ENCODE data around the gene NUMA1.

NUMA1 gene

GRCh38 chr11:72066855-72067254 is 13.5 kb downstream of the NUMA1 start:
- no peak for DNase-seq (ENCODE audit: low read depth)
- TF ChIP-seq, protein P1, sequence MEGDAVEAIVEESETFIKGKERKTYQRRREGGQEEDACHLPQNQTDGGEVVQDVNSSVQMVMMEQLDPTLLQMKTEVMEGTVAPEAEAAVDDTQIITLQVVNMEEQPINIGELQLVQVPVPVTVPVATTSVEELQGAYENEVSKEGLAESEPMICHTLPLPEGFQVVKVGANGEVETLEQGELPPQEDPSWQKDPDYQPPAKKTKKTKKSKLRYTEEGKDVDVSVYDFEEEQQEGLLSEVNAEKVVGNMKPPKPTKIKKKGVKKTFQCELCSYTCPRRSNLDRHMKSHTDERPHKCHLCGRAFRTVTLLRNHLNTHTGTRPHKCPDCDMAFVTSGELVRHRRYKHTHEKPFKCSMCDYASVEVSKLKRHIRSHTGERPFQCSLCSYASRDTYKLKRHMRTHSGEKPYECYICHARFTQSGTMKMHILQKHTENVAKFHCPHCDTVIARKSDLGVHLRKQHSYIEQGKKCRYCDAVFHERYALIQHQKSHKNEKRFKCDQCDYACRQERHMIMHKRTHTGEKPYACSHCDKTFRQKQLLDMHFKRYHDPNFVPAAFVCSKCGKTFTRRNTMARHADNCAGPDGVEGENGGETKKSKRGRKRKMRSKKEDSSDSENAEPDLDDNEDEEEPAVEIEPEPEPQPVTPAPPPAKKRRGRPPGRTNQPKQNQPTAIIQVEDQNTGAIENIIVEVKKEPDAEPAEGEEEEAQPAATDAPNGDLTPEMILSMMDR (conservative IDR thresholded peaks at IDR 0.05; ENCODE audit: low read length) = no peak
- H3K4me3 ChIP-seq (ENCODE audit: low read length) = no peak overlapping the region

DNA sequence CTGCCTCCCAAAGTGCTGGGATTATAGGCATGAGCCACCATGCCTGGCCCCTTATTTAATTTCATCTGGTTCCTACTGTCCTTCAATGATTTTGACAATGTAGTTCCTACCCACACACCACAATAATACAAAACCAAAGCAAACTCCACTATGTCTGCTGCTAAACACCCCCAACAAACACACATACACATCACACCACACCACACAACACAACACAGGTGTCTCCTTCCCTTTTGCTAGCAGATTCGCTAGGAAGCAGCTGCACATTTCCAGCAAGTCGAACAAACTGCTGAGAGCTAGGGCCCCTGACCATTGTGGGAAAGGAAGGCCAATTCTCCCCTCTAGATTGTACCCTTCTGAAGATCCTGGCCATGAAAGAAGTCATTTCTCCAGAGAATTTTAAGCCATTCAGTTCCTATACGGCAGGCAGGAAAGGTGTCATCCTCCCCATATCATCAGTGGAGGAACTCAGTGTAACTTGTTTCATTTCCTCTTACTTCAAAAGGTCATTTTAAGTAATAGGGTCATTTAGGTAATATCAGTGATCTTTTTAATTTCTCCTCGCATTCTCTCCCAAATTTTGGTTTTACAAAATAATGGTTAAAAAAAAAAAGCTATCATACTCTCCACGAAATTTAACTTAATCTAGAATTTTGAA is 18.5 kb downstream of the NUMA1 start:
- DNase-seq (ENCODE audit: low read depth) = no peak
- H3K4me3 ChIP-seq (ENCODE audit: low read length) = no peak overlapping the region
- TF ChIP-seq, protein P1 (conservative IDR thresholded peaks at IDR 0.05; ENCODE audit: low read length) = no peak

DNA sequence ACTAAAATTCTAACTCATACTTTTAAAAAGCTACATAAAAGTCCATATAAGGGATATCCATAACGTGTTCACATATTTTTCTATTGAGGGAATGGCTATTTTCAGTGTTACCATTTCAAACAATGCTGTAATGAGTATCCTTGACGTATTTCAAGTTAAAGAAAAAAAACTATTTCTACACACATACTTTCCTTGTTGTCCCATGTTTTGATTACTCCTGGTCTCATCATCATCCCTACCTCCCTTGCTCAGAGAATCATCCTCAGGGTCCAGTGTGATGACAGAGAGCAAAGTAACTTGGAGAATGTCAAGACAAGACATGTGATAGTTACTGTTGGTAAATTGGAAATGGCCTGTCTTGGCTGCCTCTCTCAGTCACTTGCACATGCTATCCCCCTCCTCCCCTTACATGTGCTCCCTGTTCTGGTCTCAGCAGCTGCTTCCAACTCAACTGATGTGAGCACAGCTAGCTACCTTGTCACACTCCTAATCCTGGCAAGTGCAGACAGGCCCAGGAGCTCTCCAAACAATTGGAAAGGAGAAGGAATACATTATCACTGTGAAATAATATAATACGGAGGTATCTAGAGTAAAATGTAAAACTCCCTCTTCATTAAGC is 21.8 kb downstream of the NUMA1 start:
- DNase-seq (ENCODE audit: low read depth) = peak; percentile 49
- TF ChIP-seq, protein P1 (conservative IDR thresholded peaks at IDR 0.05; ENCODE audit: low read length) = no peak
- H3K4me3 ChIP-seq (ENCODE audit: low read length) = no peak overlapping the region

DNA sequence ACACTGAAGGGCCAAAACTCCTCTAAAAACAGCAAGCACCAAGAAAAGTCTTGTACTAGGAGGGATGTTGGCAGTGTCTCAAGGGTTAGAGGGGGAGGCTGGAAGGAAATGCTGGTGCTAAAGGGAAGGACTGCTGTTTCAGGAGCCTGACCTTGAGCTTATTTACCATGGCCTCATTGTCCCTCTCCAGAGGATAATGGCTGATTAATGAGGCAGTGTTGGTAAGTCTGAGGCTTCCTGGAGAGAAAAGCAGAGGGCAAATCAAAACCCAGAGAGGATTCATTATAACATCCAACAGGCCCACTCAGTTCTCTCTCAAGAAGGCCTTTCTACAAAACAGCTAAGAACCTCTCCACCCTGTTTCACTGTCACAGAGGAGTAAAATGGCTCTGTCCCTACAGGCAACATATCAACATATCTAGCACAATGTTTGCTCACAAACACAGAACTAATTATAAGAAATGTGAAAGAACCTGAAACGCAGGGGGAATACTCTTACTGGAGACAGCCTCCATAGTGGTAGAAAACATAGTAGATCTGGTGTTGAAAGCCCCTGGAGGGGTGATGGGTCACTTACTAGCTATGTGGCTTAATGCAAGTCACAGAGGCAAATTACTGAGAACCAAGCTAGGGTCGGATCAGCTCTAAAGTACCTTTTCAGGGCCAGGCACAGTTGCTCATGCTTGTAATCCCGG is 31.4 kb downstream of the NUMA1 start:
- TF ChIP-seq, protein P1 (conservative IDR thresholded peaks at IDR 0.05; ENCODE audit: low read length) = no peak
- no peak for DNase-seq (ENCODE audit: low read depth)
- H3K4me3 ChIP-seq (ENCODE audit: low read length) = no peak overlapping the region

DNA sequence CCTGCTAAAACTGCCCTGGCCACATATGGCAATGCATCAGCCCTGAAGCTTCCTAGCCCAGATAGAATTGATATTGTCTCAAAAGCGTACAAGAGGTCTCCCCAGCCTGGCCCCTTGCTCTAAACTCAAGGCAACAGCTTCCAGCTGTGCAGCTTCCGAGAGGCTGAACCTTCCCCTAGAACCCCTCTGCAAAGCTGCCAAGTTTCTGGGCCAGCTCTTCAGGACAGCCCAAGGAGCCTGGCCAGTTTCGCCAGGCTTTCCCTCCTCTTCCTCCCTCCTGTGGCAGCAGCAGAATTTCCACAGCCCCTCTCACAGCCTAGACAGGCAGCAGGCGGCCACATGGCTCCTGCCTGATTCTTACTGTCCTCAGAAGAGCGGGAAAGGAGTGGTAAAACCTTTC is 34.5 kb downstream of the NUMA1 start:
- no peak for DNase-seq (ENCODE audit: low read depth)
- no peak overlapping the region for H3K4me3 ChIP-seq (ENCODE audit: low read length)
- TF ChIP-seq, protein P1 (conservative IDR thresholded peaks at IDR 0.05; ENCODE audit: low read length) = no peak

GRCh38 chr11:72042064-72042745 is 38.1 kb downstream of the NUMA1 start:
- TF ChIP-seq, protein P1 (conservative IDR thresholded peaks at IDR 0.05; ENCODE audit: low read length) = no peak
- peak overlapping the region; percentile 95 for H3K4me3 ChIP-seq (ENCODE audit: low read length)
- DNase-seq (ENCODE audit: low read depth) = no peak

Data from AG10803 (cell line).